8988T (cell line): ENCODE results near the gene PHETA1.

Source experiments
- DNase-seq: peaks from one replicate; pipeline ENCODE4 v3.0.0; 2011

PHETA1 gene

GRCh38 chr12:111368788-111369495 is at the start of gene PHETA1:
Gene PHETA1, minus strand, starts transcription at chr12:111369095. Its CDS starts 5,668 bp downstream, at chr12:111363427.
- peak; percentile 93 for DNase-seq

GRCh38 chr12:111418594-111418880 is 49.6 kb upstream of the PHETA1 start:
- no peak for DNase-seq

- no peak for DNase-seq
Measured at GRCh38 chr12:111417784-111418593, 49.1 kb upstream of the PHETA1 start.

GRCh38 chr12:111417290-111417689 is 48.4 kb upstream of the PHETA1 start:
- DNase-seq, result no peak

- DNase-seq, result no peak
Measured at GRCh38 chr12:111414711-111415252, 45.9 kb upstream of the PHETA1 start.

- no peak for DNase-seq
Measured at GRCh38 chr12:111413442-111414086, 44.7 kb upstream of the PHETA1 start.

- DNase-seq, result no peak
Measured at GRCh38 chr12:111412830-111413441, 44.0 kb upstream of the PHETA1 start.

GRCh38 chr12:111412007-111412829 is 43.3 kb upstream of the PHETA1 start:
- no peak for DNase-seq

- no peak for DNase-seq
Measured at GRCh38 chr12:111411185-111411764, 42.4 kb upstream of the PHETA1 start.

GRCh38 chr12:111410431-111411184 is 41.7 kb upstream of the PHETA1 start:
- peak; percentile 45 for DNase-seq

GRCh38 chr12:111409780-111410430 is 41.0 kb upstream of the PHETA1 start:
- DNase-seq, result peak; percentile 60

- DNase-seq, result peak; percentile 54
Measured at GRCh38 chr12:111409403-111409779, 40.5 kb upstream of the PHETA1 start.

GRCh38 chr12:111408686-111409402 is 39.9 kb upstream of the PHETA1 start:
- DNase-seq, result no peak

- no peak for DNase-seq
Measured at GRCh38 chr12:111408116-111408440, 39.2 kb upstream of the PHETA1 start.

GRCh38 chr12:111407377-111408115 is 38.7 kb upstream of the PHETA1 start:
- no peak for DNase-seq

- DNase-seq, result no peak
Measured at GRCh38 chr12:111406474-111407376, 37.8 kb upstream of the PHETA1 start.

GRCh38 chr12:111405859-111406473 is 37.1 kb upstream of the PHETA1 start, which contains the start of gene SH2B3:
Gene SH2B3, plus strand, starts transcription at chr12:111405923. Its CDS starts 12,223 bp downstream, at chr12:111418146.
- peak; percentile 69 for DNase-seq
